IPS DF 6.9 (cell line): ENCODE data around the gene PAX7.

Source experiments
- DNase-seq: peaks from one replicate; pipeline ENCODE4 v3.0.0-alpha.2; 2013; ENCODE audit warnings: low read depth, low spot score
- H3K27ac ChIP-seq: one replicate; pipeline ENCODE4 v1.5.1; 2013; ENCODE audit warnings: low read length, control low read depth
- H3K27me3 ChIP-seq: 2 replicates; pipeline ENCODE4 v1.6.1; 2013; ENCODE audit warnings: mild to moderate bottlenecking, low read length; ENCODE audit not compliant: control insufficient read depth, insufficient read depth
- H3K36me3 ChIP-seq: 2 replicates; pipeline ENCODE4 v1.6.1; 2013; ENCODE audit warnings: low read length; ENCODE audit not compliant: control insufficient read depth, insufficient read depth
- H3K4me1 ChIP-seq: 2 replicates; pipeline ENCODE4 v1.6.1; 2013; ENCODE audit warnings: low read length; ENCODE audit not compliant: control insufficient read depth, insufficient read depth
- H3K4me3 ChIP-seq: 2 replicates; pipeline ENCODE4 v1.5.1; 2013; ENCODE audit warnings: mild to moderate bottlenecking, low read length
- H3K9me3 ChIP-seq: 2 replicates; pipeline ENCODE4 v1.6.1; 2013; ENCODE audit warnings: low read length, inconsistent platforms; ENCODE audit not compliant: control insufficient read depth, insufficient read depth
- WGBS: extraction: QIAGEN DNeasy Blood & Tissue Kit; methylation state at CpG from one replicate; pipeline ENCODE4 v1.1.7; 2013; ENCODE audit warnings: mixed read lengths, missing lambda C conversion rate; ENCODE audit not compliant: insufficient read length, insufficient coverage; 5-methylcytosine and 5-hydroxymethylcytosine counted together

PAX7 gene

DNA sequence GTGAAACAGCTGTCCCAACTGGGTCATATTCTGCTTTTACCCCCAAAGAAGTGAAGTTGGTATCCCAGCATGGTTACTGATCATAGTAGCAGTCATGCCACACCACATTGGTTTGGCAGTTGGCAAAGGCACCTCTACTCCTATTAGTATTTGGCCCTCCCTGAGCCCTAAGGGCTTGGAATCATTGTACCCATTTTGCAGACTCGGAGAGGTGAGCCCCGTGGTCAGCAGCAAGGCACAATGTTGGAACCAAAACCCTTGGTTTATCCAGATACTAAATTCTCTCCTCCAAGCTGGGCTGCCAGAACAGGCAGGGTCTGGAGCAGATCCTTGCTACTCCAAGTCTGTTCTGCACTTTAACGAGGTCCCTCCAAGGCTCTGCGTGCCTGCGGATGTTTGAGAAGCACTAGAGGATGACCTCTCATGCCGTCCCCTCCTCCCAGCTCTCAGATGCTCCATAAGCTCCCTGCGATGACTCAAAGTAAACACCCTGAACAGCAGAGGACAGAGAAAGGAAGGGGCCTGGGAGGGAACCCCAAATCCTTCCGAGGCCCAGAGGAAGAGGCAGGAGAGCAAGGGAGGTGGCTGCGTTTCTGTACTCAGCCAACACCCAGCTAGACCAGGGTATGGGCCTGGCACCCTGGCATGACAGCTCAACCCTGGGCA lies 89.3 kb downstream of the PAX7 start:
- H3K27ac ChIP-seq: no peak overlapping the region
- peaks cover 29% of the 10 kb centered on the region for H3K27me3 ChIP-seq
- no peak for DNase-seq
- peaks cover 1% of the 10 kb centered on the region; the same call in 1 of the 2 replicates for H3K4me1 ChIP-seq
- H3K9me3 ChIP-seq: no peaks in the 10 kb centered on the region
- WGBS: no CpG with 5 or more reads among the region's 9 CpGs
- H3K36me3 ChIP-seq: no peaks in the 10 kb centered on the region
- H3K4me3 ChIP-seq: no peak overlapping the region

DNA sequence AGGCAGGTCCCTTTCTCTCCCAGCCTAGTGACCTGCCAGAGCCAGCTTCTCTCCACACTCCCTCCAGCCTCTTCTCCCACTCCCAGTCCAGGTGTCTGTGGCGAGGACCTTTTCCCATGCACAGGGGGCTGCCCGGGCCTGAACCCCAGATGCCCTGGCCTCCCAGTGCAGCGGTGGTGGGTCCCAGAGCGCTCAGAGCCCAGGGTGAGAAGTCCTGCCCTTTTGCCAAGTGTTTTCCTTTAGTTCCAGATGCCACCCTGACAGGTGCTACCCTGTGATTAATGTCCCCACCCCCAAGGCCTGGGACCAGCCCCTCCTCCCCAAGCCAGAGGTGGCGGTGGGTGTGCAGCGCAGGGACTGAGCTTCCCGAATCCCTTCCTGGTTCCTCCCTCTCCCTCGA lies 90.4 kb downstream of the PAX7 start:
- H3K27me3 ChIP-seq: peaks cover 22% of the 10 kb centered on the region
- WGBS: no CpG with 5 or more reads among the region's 8 CpGs
- no peak overlapping the region for H3K27ac ChIP-seq
- DNase-seq: no peak
- no peaks in the 10 kb centered on the region for H3K36me3 ChIP-seq
- H3K4me3 ChIP-seq: no peak overlapping the region
- H3K9me3 ChIP-seq: no peaks in the 10 kb centered on the region
- H3K4me1 ChIP-seq: peaks cover 1% of the 10 kb centered on the region; the same call in 1 of the 2 replicates

DNA sequence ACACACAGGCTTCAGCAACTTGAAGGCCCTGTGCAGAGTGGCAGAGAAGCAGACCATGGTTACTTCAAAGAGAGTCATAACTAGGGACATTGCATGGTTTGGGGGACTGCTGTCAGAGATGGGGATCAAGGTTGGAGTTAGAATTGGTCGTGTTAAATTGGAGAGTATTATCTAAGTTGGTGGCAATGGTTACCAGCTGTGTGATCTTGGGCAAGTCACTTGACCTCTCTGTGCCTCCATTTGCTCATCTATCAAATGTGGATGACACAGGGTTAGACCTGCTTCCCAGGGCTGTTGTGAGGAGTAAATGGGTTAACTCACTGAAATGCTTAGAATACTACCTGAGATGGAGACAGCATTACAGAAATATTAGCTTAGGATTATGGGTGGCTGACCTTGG lies 91.1 kb downstream of the PAX7 start:
- WGBS: no CpG with 5 or more reads among the region's 1 CpG
- Histone ChIP-seq H3K36me3 (no peaks in the 10 kb centered on the region), H3K4me3 (no peak overlapping the region), H3K27ac (no peak overlapping the region), H3K9me3 (no peaks in the 10 kb centered on the region), H3K27me3 (peaks cover 16% of the 10 kb centered on the region), H3K4me1 (no peaks in the 10 kb centered on the region)
- DNase-seq: no peak

GRCh38 chr1:18722270-18722669 lies 91.6 kb downstream of the PAX7 start:
- Histone ChIP-seq H3K27me3 (peaks cover 14% of the 10 kb centered on the region), H3K4me1 (no peaks in the 10 kb centered on the region), H3K27ac (no peak overlapping the region), H3K4me3 (no peak overlapping the region), H3K36me3 (no peaks in the 10 kb centered on the region), H3K9me3 (no peaks in the 10 kb centered on the region)
- no CpG with 5 or more reads among the region's 19 CpGs for WGBS
- no peak for DNase-seq

GRCh38 chr1:18723206-18723605 lies 92.6 kb downstream of the PAX7 start:
- Histone ChIP-seq H3K4me1 (no peaks in the 10 kb centered on the region), H3K4me3 (no peak overlapping the region), H3K27ac (no peak overlapping the region), H3K9me3 (no peaks in the 10 kb centered on the region), H3K27me3 (peaks cover 5% of the 10 kb centered on the region; the same call in 1 of the 2 replicates), H3K36me3 (no peaks in the 10 kb centered on the region)
- no CpG with 5 or more reads among the region's 9 CpGs for WGBS
- DNase-seq: no peak

DNA sequence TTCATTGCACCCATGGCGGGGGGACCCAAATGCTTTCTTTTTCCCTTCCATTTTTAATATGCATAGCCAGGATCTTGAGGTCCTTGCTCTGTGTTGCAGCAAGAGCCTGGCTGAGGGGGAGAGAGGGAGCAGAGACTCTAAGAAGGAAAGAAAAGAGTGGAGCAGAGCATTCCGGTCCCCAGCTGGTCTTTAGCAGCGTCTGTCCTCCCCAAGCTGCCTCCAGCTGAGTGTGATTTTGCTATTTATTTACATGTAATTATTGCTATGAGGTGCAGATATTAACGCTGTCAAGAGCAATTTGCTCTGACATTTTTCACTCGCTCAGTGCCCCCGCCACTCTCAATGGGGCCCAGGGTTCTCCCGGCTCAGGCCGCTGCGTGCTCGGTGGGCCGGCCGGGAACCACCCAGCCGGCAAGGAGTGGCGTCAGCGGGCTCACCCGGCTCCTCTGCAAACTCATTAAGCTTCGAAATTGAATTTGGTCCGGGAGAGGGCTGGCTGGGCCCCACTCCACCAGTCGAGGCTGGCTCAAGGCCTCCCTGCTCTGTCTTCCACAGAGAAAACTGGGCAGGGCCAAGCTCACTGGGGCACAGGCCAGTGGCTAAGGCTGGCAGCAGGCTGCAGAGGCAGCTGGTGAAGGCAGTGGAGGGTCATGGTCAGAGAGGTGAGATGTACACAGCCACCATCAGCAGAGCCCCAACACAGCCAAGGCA lies 93.2 kb downstream of the PAX7 start:
- H3K4me1 ChIP-seq: no peaks in the 10 kb centered on the region
- H3K36me3 ChIP-seq: no peaks in the 10 kb centered on the region
- H3K4me3 ChIP-seq: no peak overlapping the region
- WGBS: no CpG with 5 or more reads among the region's 19 CpGs
- H3K9me3 ChIP-seq: no peaks in the 10 kb centered on the region
- no peak overlapping the region for H3K27ac ChIP-seq
- peaks cover 2% of the 10 kb centered on the region; the same call in 1 of the 2 replicates for H3K27me3 ChIP-seq
- no peak for DNase-seq

- no peak overlapping the region for H3K4me3 ChIP-seq
- WGBS: no CpG with 5 or more reads among the region's 7 CpGs
- no peak for DNase-seq
These were observed 94.2 kb downstream of the PAX7 start for GRCh38 chr1:18724801-18725200.

GRCh38 chr1:18725231-18725895 lies 94.7 kb downstream of the PAX7 start:
- Histone ChIP-seq H3K27me3 (no peaks in the 10 kb centered on the region), H3K4me1 (no peaks in the 10 kb centered on the region), H3K4me3 (no peak overlapping the region), H3K9me3 (no peaks in the 10 kb centered on the region), H3K36me3 (no peaks in the 10 kb centered on the region), H3K27ac (no peak overlapping the region)
- no peak for DNase-seq
- no CpG with 5 or more reads among the region's 24 CpGs for WGBS

More at GRCh38 chr1:18724801-18725200, 94.2 kb downstream of the PAX7 start:
- H3K4me1 ChIP-seq: no peaks in the 10 kb centered on the region
- H3K36me3 ChIP-seq: no peaks in the 10 kb centered on the region
- H3K27me3 ChIP-seq: no peaks in the 10 kb centered on the region; the same call in 1 of the 2 replicates
- no peak overlapping the region for H3K27ac ChIP-seq
- no peaks in the 10 kb centered on the region for H3K9me3 ChIP-seq

DNA sequence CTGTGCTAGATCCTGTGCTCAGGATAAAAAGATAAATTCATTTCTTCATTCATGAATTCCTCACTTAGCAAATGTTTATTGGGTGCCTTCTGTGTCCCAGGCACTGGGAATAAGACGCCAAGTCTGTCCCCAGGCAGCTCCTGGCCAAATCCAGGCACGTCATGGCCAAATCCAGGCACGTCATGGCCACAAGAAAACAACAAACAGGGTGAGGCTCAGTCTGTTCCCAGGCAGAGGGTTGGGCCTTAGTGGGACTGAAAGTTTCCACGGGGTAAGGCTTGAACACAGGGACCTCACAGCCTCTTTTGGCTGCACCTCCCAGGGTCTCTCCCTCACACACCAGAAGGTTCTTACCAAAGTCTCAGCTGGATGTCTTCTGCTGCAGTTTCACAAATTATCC lies 95.7 kb downstream of the PAX7 start:
- Histone ChIP-seq H3K4me3 (no peak overlapping the region), H3K4me1 (no peaks in the 10 kb centered on the region), H3K27ac (no peak overlapping the region), H3K9me3 (no peaks in the 10 kb centered on the region), H3K36me3 (no peaks in the 10 kb centered on the region), H3K27me3 (no peaks in the 10 kb centered on the region)
- no peak for DNase-seq
- no CpG with 5 or more reads among the region's 4 CpGs for WGBS

DNA sequence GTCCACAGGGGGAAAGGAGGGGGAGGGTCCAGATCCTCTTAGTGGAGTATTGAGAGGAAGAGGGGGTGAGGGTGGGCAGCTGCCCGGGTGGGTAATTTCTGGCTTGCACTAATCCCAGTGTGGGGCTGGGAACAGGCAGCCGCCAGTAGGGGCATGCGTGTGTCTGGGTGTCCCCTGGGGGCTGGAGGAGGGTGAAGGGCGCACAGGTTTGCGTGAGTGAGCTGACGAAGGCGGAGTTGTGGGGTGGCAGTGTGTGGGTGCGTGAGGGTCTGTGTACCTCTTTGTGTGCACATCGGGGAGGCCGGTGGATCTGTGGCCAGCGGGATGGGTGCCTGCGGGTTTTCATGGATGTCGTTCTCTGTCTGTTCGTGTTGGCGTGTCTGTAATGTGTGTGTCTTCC lies 97.3 kb downstream of the PAX7 start:
- no peak overlapping the region for H3K4me3 ChIP-seq
- H3K27me3 ChIP-seq: no peaks in the 10 kb centered on the region
- WGBS: no CpG with 5 or more reads among the region's 15 CpGs
- H3K9me3 ChIP-seq: no peaks in the 10 kb centered on the region
- H3K36me3 ChIP-seq: no peaks in the 10 kb centered on the region
- DNase-seq: no peak
- H3K27ac ChIP-seq: no peak overlapping the region
- no peaks in the 10 kb centered on the region for H3K4me1 ChIP-seq
